ENCODE results near the gene DENND1A. TPM values are rescaled to one million over a fixed set of nuclear protein-coding genes. Genes with fewer than 3 reads are reported as not detected.

The DENND1A gene
- total RNA-seq, 1 experiment from 2014 or later = 29.7 TPM

DNA sequence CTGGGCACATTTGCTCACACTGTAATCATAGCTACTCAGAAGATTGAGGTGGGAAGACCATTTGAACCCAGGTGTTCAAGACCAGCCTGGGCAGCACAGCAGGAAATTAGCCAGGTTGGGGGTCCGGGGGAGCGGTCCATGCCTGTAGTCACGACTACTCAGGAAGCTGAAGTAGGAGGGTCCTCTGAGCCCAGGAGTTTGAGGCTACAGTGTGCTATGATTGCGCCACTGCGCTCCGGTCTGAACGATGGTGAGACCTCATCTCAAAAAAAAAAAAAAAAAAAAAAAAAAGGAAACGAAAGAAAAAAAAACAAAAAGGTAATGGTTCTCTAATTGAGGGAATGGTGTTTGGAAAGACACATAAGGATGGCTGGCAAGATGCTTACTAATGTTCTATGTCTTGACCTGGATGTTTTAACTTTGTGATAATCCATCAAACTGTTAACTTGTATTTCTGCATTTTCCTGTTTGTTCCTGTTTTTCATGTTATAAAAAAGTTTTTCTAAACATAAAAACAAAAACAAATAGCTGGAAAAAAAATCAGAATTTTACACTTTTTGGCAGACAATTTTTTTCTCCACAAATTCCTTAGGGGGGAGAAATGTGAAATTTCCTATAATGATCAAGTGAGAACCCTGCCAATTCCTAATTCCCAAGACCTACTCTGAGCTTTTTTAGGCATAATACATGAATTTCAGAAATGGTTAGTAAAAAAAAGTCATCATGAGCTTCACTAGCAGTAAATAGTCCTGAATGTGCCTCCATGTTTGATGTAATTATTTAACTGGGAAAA is 96.9 kb downstream of the DENND1A start:
- no peak overlapping the region for H3K4me3 ChIP-seq (ENCODE audit: low read length)
- H3K9me3 ChIP-seq (ENCODE audit: low read length) = 0 out of 2 replicates have a peak, but pooled peaks cover 14% of the 10 kb centered on the region
- intact Hi-C loops (cut with micrococcal nuclease) = no loop called here
- no peak overlapping the region for H3K9ac ChIP-seq (ENCODE audit: low read length)
- DNase-seq = no peak
- ChIA-PET POLR2A (ENCODE audit: unreplicated experiment) (no interaction called here), CTCF (no interaction called here)
- no peaks in the 10 kb centered on the region for H3K4me1 ChIP-seq (ENCODE audit: insufficient read depth, low read length)
- no peak for TF ChIP-seq EZH2 (IDR thresholded peaks at IDR 0.05; ENCODE audit: low read length, unreplicated experiment)
- TF ChIP-seq EZH2phosphoT487 (IDR thresholded peaks at IDR 0.05; ENCODE audit: borderline replicate concordance, low read length) = no peak
- TF ChIP-seq, protein P1, sequence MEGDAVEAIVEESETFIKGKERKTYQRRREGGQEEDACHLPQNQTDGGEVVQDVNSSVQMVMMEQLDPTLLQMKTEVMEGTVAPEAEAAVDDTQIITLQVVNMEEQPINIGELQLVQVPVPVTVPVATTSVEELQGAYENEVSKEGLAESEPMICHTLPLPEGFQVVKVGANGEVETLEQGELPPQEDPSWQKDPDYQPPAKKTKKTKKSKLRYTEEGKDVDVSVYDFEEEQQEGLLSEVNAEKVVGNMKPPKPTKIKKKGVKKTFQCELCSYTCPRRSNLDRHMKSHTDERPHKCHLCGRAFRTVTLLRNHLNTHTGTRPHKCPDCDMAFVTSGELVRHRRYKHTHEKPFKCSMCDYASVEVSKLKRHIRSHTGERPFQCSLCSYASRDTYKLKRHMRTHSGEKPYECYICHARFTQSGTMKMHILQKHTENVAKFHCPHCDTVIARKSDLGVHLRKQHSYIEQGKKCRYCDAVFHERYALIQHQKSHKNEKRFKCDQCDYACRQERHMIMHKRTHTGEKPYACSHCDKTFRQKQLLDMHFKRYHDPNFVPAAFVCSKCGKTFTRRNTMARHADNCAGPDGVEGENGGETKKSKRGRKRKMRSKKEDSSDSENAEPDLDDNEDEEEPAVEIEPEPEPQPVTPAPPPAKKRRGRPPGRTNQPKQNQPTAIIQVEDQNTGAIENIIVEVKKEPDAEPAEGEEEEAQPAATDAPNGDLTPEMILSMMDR (conservative IDR thresholded peaks at IDR 0.05; ENCODE audit: low read depth, low read length) = no peak
- H3K79me2 ChIP-seq (ENCODE audit: low read length) = no peaks in the 10 kb centered on the region; the same call in 1 of the 2 replicates
- H2AFZ ChIP-seq (ENCODE audit: low read length) = no peak overlapping the region
- no peaks in the 10 kb centered on the region for H3K27me3 ChIP-seq (ENCODE audit: low read length)
- peaks cover 14% of the 10 kb centered on the region; the same call in 1 of the 2 replicates for H3K36me3 ChIP-seq (ENCODE audit: low read depth, low read length)
- BruUV-seq (replicated peaks) = no TSS peak
- no peaks in the 10 kb centered on the region for H3K9me2 ChIP-seq (replicated peaks; ENCODE audit: low read length)
- no peaks in the 10 kb centered on the region for H4K20me1 ChIP-seq (ENCODE audit: low read length)
- no peaks in the 10 kb centered on the region for H3F3A ChIP-seq (ENCODE audit: low read length, unreplicated experiment)
- H3K27ac ChIP-seq (ENCODE audit: low read length) = no peak overlapping the region
- no peak for ATAC-seq
- no peak overlapping the region for H3K4me2 ChIP-seq (ENCODE audit: low read length)

DNA sequence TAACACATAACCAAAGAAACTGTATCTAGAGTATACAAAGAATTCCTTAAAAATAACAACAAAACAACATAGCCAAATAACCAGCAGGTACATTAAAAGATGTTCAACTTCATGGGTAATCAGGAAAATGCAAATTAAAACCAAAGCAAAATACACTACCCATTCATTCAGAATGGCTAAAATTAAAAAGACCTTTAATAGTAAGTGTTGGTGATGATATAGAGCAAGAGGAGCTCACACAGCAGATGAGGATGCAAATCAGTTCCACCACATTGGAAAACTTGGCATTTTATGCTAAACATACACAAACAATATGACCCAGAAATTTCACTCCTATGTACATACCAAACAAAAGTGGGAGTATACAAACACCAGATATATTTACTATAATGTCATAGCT is 97.8 kb downstream of the DENND1A start:
- ChIA-PET CTCF (no interaction called here), POLR2A (ENCODE audit: unreplicated experiment) (no interaction called here)
- Histone ChIP-seq H4K20me1 (ENCODE audit: low read length) (no peaks in the 10 kb centered on the region), H3K4me2 (ENCODE audit: low read length) (no peak overlapping the region), H3K79me2 (ENCODE audit: low read length) (no peaks in the 10 kb centered on the region; the same call in 1 of the 2 replicates), H3K27me3 (ENCODE audit: low read length) (no peaks in the 10 kb centered on the region), H3K9ac (ENCODE audit: low read length) (no peak overlapping the region), H3K27ac (ENCODE audit: low read length) (no peak overlapping the region), H3K4me1 (ENCODE audit: insufficient read depth, low read length) (no peaks in the 10 kb centered on the region), H2AFZ (ENCODE audit: low read length) (no peak overlapping the region), H3K9me3 (ENCODE audit: low read length) (0 out of 2 replicates have a peak, but pooled peaks cover 14% of the 10 kb centered on the region), H3K4me3 (ENCODE audit: low read length) (no peak overlapping the region), H3K36me3 (ENCODE audit: low read depth, low read length) (peaks cover 18% of the 10 kb centered on the region; the same call in 1 of the 2 replicates), H3K9me2 (replicated peaks; ENCODE audit: low read length) (no peaks in the 10 kb centered on the region), H3F3A (ENCODE audit: low read length, unreplicated experiment) (no peaks in the 10 kb centered on the region)
- BruUV-seq (replicated peaks) = no TSS peak
- intact Hi-C loops (cut with micrococcal nuclease) = no loop called here
- no peak for TF ChIP-seq EZH2phosphoT487 (IDR thresholded peaks at IDR 0.05; ENCODE audit: borderline replicate concordance, low read length)
- TF ChIP-seq, protein P1 (conservative IDR thresholded peaks at IDR 0.05; ENCODE audit: low read depth, low read length) = no peak
- no peak for TF ChIP-seq EZH2 (IDR thresholded peaks at IDR 0.05; ENCODE audit: low read length, unreplicated experiment)
- DNase-seq = no peak
- no peak for ATAC-seq

DNA sequence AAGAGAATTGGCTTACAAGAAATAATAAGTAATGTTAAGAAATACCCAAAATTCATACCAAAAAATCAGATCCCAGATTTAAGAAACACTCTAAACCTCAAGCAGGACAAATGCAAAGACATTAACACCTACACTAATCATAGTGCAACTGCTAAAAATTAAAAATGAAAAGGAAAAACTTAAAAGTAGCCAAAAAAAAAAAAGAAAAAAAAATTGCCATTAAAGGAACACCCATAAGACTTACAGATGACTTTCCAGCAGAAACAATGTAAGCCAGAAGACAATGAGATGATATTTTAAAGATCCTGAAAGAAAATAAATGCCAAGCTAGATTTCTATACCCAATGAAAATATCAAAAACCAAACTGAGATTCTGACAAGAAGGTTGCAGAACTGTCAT is 101.5 kb downstream of the DENND1A start:
- no TSS peak for BruUV-seq (replicated peaks)
- no peaks in the 10 kb centered on the region for H4K20me1 ChIP-seq (ENCODE audit: low read length)
- CTCF ChIA-PET = no interaction called here

More for the DNA sequence above, 101.5 kb downstream of the DENND1A start:
- peaks cover 18% of the 10 kb centered on the region; the same call in 1 of the 2 replicates for H3K36me3 ChIP-seq (ENCODE audit: low read depth, low read length)
- POLR2A ChIA-PET (ENCODE audit: unreplicated experiment) = no interaction called here
- no peaks in the 10 kb centered on the region for H3K27me3 ChIP-seq (ENCODE audit: low read length)
- no peak for TF ChIP-seq EZH2 (IDR thresholded peaks at IDR 0.05; ENCODE audit: low read length, unreplicated experiment)
- TF ChIP-seq, protein P1 (conservative IDR thresholded peaks at IDR 0.05; ENCODE audit: low read depth, low read length) = no peak
- no peak for TF ChIP-seq EZH2phosphoT487 (IDR thresholded peaks at IDR 0.05; ENCODE audit: borderline replicate concordance, low read length)
- no peak overlapping the region for H3K4me3 ChIP-seq (ENCODE audit: low read length)
- H3K4me1 ChIP-seq (ENCODE audit: insufficient read depth, low read length) = no peaks in the 10 kb centered on the region
- ATAC-seq (no peak), DNase-seq (no peak)
- H3K4me2 ChIP-seq (ENCODE audit: low read length) = no peak overlapping the region
- intact Hi-C loops (cut with micrococcal nuclease) = no loop called here
- H3K9me3 ChIP-seq (ENCODE audit: low read length) = 0 out of 2 replicates have a peak, but pooled peaks cover 14% of the 10 kb centered on the region
- H3K9me2 ChIP-seq (replicated peaks; ENCODE audit: low read length) = no peaks in the 10 kb centered on the region
- no peaks in the 10 kb centered on the region for H3F3A ChIP-seq (ENCODE audit: low read length, unreplicated experiment)
- no peak overlapping the region for H3K9ac ChIP-seq (ENCODE audit: low read length)
- H2AFZ ChIP-seq (ENCODE audit: low read length) = no peak overlapping the region
- no peak overlapping the region for H3K27ac ChIP-seq (ENCODE audit: low read length)
- H3K79me2 ChIP-seq (ENCODE audit: low read length) = no peaks in the 10 kb centered on the region; the same call in 1 of the 2 replicates

All from PC-3 (cell line).